SK-N-SH (cell line): ENCODE measurements around the gene SH2D3A. TPM values are rescaled to one million over a fixed set of nuclear protein-coding genes. Genes with fewer than 3 reads are reported as not detected.
A peak's percentile ranks its signal among the peaks of the same experiment; 100 is the strongest.

Experiments
- CTCF ChIA-PET: fragments of 300-600, 350-600 bp; formaldehyde crosslinking; extraction: SDS; loops from one replicate; lab custom pipeline; 2021; lab: Yijun Ruan, JAX
- POLR2A ChIA-PET: fragments of 350-600 bp; sonication (Branson Sonifier 250); formaldehyde crosslinking; extraction: SDS; loops from one replicate; lab custom pipeline; 2020; ENCODE audit warnings: antibody characterized with exemption, inconsistent platforms; lab: Yijun Ruan, JAX
- DNase-seq: peaks from one replicate; pipeline ENCODE4 v3.0.0; 2012
- H2AFZ ChIP-seq: fragments of 200-600 bp; sonication (generic); 2 replicates; pipeline ENCODE4 v1.8.1; 2016; ENCODE audit warnings: antibody characterized with exemption, mild to moderate bottlenecking, low read depth
- H3F3A ChIP-seq: fragments of 200-600 bp; sonication (generic); replicated peaks from 2 replicates; pipeline ENCODE3; 2016; ENCODE audit warnings: antibody characterized with exemption, mild to moderate bottlenecking; ENCODE audit not compliant: insufficient read depth
- H3K27ac ChIP-seq, 2 experiments: fragments of 200-500 bp in 1 of 2; fragments of 200-600 bp in 1 of 2; sonication (Bioruptor generic) in 1 of 2; sonication (generic), shearing (Covaris generic) in 1 of 2; 2 replicates each; pipeline versions ENCODE4 v1.5.1 to v1.6.1; 2014 to 2016; ENCODE audit warnings: low read depth in 2 of 2, inconsistent platforms in 1 of 2, low read length in 1 of 2, mild to moderate bottlenecking in 1 of 2, mixed read lengths in 1 of 2
- H3K27me3 ChIP-seq: fragments of 200-600 bp; sonication (generic), shearing (Covaris generic); 2 replicates; pipeline ENCODE4 v1.6.1; 2016; ENCODE audit warnings: mixed run types; ENCODE audit not compliant: insufficient read depth
- H3K36me3 ChIP-seq, 2 experiments: fragments of 200-500 bp in 1 of 2; fragments of 200-600 bp in 1 of 2; sonication (Bioruptor generic) in 1 of 2; sonication (generic) in 1 of 2; replicated peaks in 1 of 2; 2 replicates each; pipeline versions ENCODE3 to v1.5.1; 2014 to 2016; ENCODE audit warnings: low read length in 1 of 2, mild to moderate bottlenecking in 1 of 2; ENCODE audit not compliant: insufficient read depth in 2 of 2, control insufficient read depth in 1 of 2
- H3K4me1 ChIP-seq, 2 experiments: fragments of 200-500 bp in 1 of 2; fragments of 200-600 bp in 1 of 2; sonication (Bioruptor generic) in 1 of 2; sonication (generic), shearing (Covaris generic) in 1 of 2; 2 replicates each; pipeline versions ENCODE4 v1.5.1 to v1.6.1; 2014 to 2016; ENCODE audit warnings: low read depth in 1 of 2, low read length in 1 of 2, mixed run types in 1 of 2; ENCODE audit not compliant: insufficient read depth in 2 of 2, control insufficient read depth in 1 of 2
- H3K4me2 ChIP-seq: fragments of 200-600 bp; sonication (generic), shearing (Covaris generic); 2 replicates; pipeline ENCODE4 v1.6.1; 2017; ENCODE audit warnings: mixed run types
- H3K4me3 ChIP-seq, 2 experiments: fragments of 200-500 bp in 1 of 2; fragments of 200-600 bp in 1 of 2; sonication (Bioruptor generic) in 1 of 2; sonication (generic), shearing (Covaris generic) in 1 of 2; 2 replicates each; pipeline versions ENCODE4 v1.5.1 to v1.8.1; 2014 to 2016; ENCODE audit warnings: low read depth in 2 of 2, inconsistent platforms in 1 of 2, low read length in 1 of 2, mild to moderate bottlenecking in 1 of 2, mixed read lengths in 1 of 2, moderate library complexity in 1 of 2
- H3K79me2 ChIP-seq: fragments of 200-600 bp; sonication (generic); 2 replicates; pipeline ENCODE4 v1.8.1; 2017; ENCODE audit warnings: mild to moderate bottlenecking; ENCODE audit not compliant: insufficient read depth
- H3K9ac ChIP-seq: fragments of 200-600 bp; sonication (generic); 2 replicates; pipeline ENCODE4 v1.6.1; 2017; ENCODE audit warnings: mixed run types
- H3K9me2 ChIP-seq: fragments of 200-600 bp; sonication (generic); 2 replicates; pipeline ENCODE4 v1.6.1; 2017; ENCODE audit warnings: mixed run types
- H3K9me3 ChIP-seq: fragments of 200-600 bp; sonication (generic); 2 replicates; pipeline ENCODE4 v1.6.1; 2017; ENCODE audit warnings: mixed run types, mild to moderate bottlenecking, moderate library complexity
- H4K20me1 ChIP-seq: fragments of 200-600 bp; sonication (generic); 2 replicates; pipeline ENCODE4 v1.6.1; 2017; ENCODE audit warnings: mild to moderate bottlenecking, mixed run types; ENCODE audit not compliant: insufficient read depth
- ELF1 ChIP-seq: IDR thresholded peaks from 2 replicates; pipeline ENCODE4 v1.4.0; 2012
- EZH2phosphoT487 ChIP-seq: fragments of 200-600 bp; sonication (generic); IDR thresholded peaks from 2 replicates; pipeline ENCODE4 v1.6.1; 2017; ENCODE audit warnings: low read depth, mixed run types, mild to moderate bottlenecking, antibody characterized with exemption, moderate library complexity, borderline replicate concordance
- MAX ChIP-seq: IDR thresholded peaks from 2 replicates; pipeline ENCODE4 v1.4.0; 2012; ENCODE audit warnings: low read depth
- MEF2A ChIP-seq: IDR thresholded peaks from 2 replicates; pipeline ENCODE4 v1.4.0; 2012; ENCODE audit warnings: low read depth, borderline replicate concordance
- MXI1 ChIP-seq: IDR thresholded peaks from 2 replicates; pipeline ENCODE4 v1.6.1; 2012; ENCODE audit warnings: mild to moderate bottlenecking, low read depth, low read length, improper control_type of control experiment
- NFIC ChIP-seq: IDR thresholded peaks from 2 replicates; pipeline ENCODE4 v1.4.0; 2012; ENCODE audit warnings: borderline replicate concordance
- NRF1 ChIP-seq: IDR thresholded peaks from 2 replicates; pipeline ENCODE4 v1.6.1; 2012; ENCODE audit warnings: low read depth, mild to moderate bottlenecking, low read length
- POLR2AphosphoS5 ChIP-seq: IDR thresholded peaks from 2 replicates; pipeline ENCODE4 v1.6.1; 2012; ENCODE audit warnings: low read depth, low read length
- RAD21 ChIP-seq: IDR thresholded peaks from 2 replicates; pipeline ENCODE4 v1.6.1; 2012; ENCODE audit warnings: mild to moderate bottlenecking, low read length
- REST ChIP-seq: IDR thresholded peaks from 2 replicates; pipeline ENCODE4 v1.6.1; 2012; ENCODE audit warnings: mild to moderate bottlenecking, low read depth, low read length, moderate library complexity
- TAF1 ChIP-seq: IDR thresholded peaks from 2 replicates; pipeline ENCODE4 v1.6.1; 2012; ENCODE audit warnings: low read depth, mild to moderate bottlenecking, low read length, moderate library complexity, borderline replicate concordance
- WGBS: methylation state at CpG from one replicate; pipeline ENCODE4 v1.1.6; 2017; ENCODE audit warnings: low lambda C conversion rate; 5-methylcytosine and 5-hydroxymethylcytosine counted together
- polyA plus RNA-seq, 3 experiments: library from polyadenylated mRNA; depleted of rRNA; stranded (reverse); fragments of >200 nt; gene quantifications; 2 replicates each; pipeline ENCODE4 v1.2.3, GENCODE V29; 2012

SH2D3A gene
- polyA plus RNA-seq, 1 of the 3 experiments (the other 2 are of a cell fraction): 0.35 TPM

GRCh38 chr19:6743714-6744380, 23.4 kb downstream of the SH2D3A start:
- peaks cover 4 to 21% of the 10 kb centered on the region in 2 experiments; a peak in 3 of 4 replicates for H3K4me1 ChIP-seq
- WGBS: 84% methylated on average over 15 of the region's 15 CpGs
- DNase-seq: no peak
- H4K20me1 ChIP-seq: no peaks in the 10 kb centered on the region
- peak overlapping the region; percentile 67; the same call in 1 of the 2 replicates for H3K4me2 ChIP-seq
- ChIA-PET CTCF (interaction anchor here (2.1 kb wide), 1 partner anchor 120 kb away, joined by 6 read pairs; no protein-coding TSS in a partner anchor), POLR2A (no interaction called here)
- peaks cover 20% of the 10 kb centered on the region for H3F3A ChIP-seq
- peak overlapping the region in 1 of 2 experiments; percentile 69; a peak in 2 of 4 replicates for H3K27ac ChIP-seq
- no peaks in the 10 kb centered on the region for H3K9me3 ChIP-seq
- no peaks in the 10 kb centered on the region for H3K27me3 ChIP-seq
- no peak overlapping the region for H2AFZ ChIP-seq
- H3K9me2 ChIP-seq: no peaks in the 10 kb centered on the region
- H3K9ac ChIP-seq: no peak overlapping the region; the same call in 1 of the 2 replicates
- TF ChIP-seq NRF1 (no peak), ELF1 (no peak), RAD21 (no peak), NFIC (no peak), MEF2A (no peak), TAF1 (no peak), POLR2AphosphoS5 (no peak), MAX (no peak), REST (no peak)
- H3K4me3 ChIP-seq: no peak overlapping the region
- peaks cover 40% of the 10 kb centered on the region for H3K79me2 ChIP-seq
- peaks cover 16 to 42% of the 10 kb centered on the region in 2 experiments for H3K36me3 ChIP-seq

GRCh38 chr19:6743066-6743465, 24.2 kb downstream of the SH2D3A start:
- Histone ChIP-seq H3F3A (peaks cover 28% of the 10 kb centered on the region), H3K36me3 (peaks cover 12 to 34% of the 10 kb centered on the region in 2 experiments), H2AFZ (no peak overlapping the region), H4K20me1 (no peaks in the 10 kb centered on the region), H3K27me3 (no peaks in the 10 kb centered on the region), H3K9me2 (no peaks in the 10 kb centered on the region), H3K27ac (no peak overlapping the region), H3K4me2 (no peak overlapping the region), H3K4me3 (no peak overlapping the region), H3K9me3 (no peaks in the 10 kb centered on the region), H3K4me1 (peaks cover 12 to 29% of the 10 kb centered on the region in 2 experiments; a peak in 3 of 4 replicates), H3K79me2 (peaks cover 40% of the 10 kb centered on the region), H3K9ac (no peak overlapping the region)
- no peak for TF ChIP-seq EZH2phosphoT487
- TF ChIP-seq MXI1: no peak
- WGBS: 92% methylated on average over 7 of the region's 7 CpGs
- ChIA-PET CTCF (interaction anchor here (0.8 to 2.1 kb wide), 2 partner anchors 10 to 121 kb away, joined by 3 to 6 read pairs; no protein-coding TSS in a partner anchor), POLR2A (no interaction called here)
- DNase-seq: no peak
